IMR-90 (cell line): ENCODE data around the gene XPO4. TPM values are rescaled to one million over a fixed set of nuclear protein-coding genes. Genes with fewer than 3 reads are reported as not detected.

Experiments used
- ATAC-seq: fragments of 200-7000 bp; cut with Tn5 transposase; 2 replicates; pipeline ENCODE4 v1.9.1; 2020; ENCODE audit warnings: low read depth, mild to moderate bottlenecking, moderate library complexity
- BruUV-seq: library from RNA; stranded (reverse); fragments of 400-500 nt; replicated peaks from 2 replicates; lab custom pipeline; 2021; lab: Mats Ljungman, UMichigan
- CTCF ChIA-PET: fragments of 300-600 bp; formaldehyde crosslinking; extraction: SDS; loops from one replicate; lab custom pipeline; 2021; ENCODE audit warnings: antibody characterized with exemption; lab: Yijun Ruan, JAX
- POLR2A ChIA-PET: fragments of 300-600 bp; sonication (Branson Sonifier 250); formaldehyde crosslinking; loops from one replicate; lab custom pipeline; 2022; ENCODE audit warnings: antibody characterized with exemption; ENCODE audit not compliant: unreplicated experiment; lab: Charles Lee
- DNase-seq: peaks from one replicate; pipeline ENCODE4 v3.0.0; 2013
- H2AFZ ChIP-seq: replicated peaks from 2 replicates; pipeline ENCODE3; 2013; ENCODE audit warnings: low read length, mild to moderate bottlenecking; ENCODE audit not compliant: poor library complexity
- H2AK5ac ChIP-seq: 2 replicates; pipeline ENCODE4 v1.6.1; 2013; ENCODE audit warnings: low read depth, low read length, inconsistent platforms
- H2AK9ac ChIP-seq: replicated peaks from 2 replicates; pipeline ENCODE3; 2013; ENCODE audit warnings: mild to moderate bottlenecking, low read depth, low read length, moderate library complexity; ENCODE audit not compliant: poor library complexity
- H2BK120ac ChIP-seq: 2 replicates; pipeline ENCODE4 v1.6.1; 2013; ENCODE audit warnings: low read depth, low read length, inconsistent platforms
- H2BK15ac ChIP-seq: 3 replicates; pipeline ENCODE4 v1.6.1; 2013; ENCODE audit warnings: low read depth, low read length, inconsistent platforms
- H2BK20ac ChIP-seq: 2 replicates; pipeline ENCODE4 v1.6.1; 2013; ENCODE audit warnings: low read depth, mild to moderate bottlenecking, inconsistent platforms, low read length, moderate library complexity
- H2BK5ac ChIP-seq: 2 replicates; pipeline ENCODE4 v1.6.1; 2013; ENCODE audit warnings: mild to moderate bottlenecking, low read depth, low read length, inconsistent platforms; ENCODE audit not compliant: poor library complexity, severe bottlenecking
- H3K14ac ChIP-seq: replicated peaks from 2 replicates; pipeline ENCODE4 v1.6.1; 2013; ENCODE audit warnings: low read depth, low read length, inconsistent platforms
- H3K18ac ChIP-seq: 2 replicates; pipeline ENCODE4 v1.6.1; 2013; ENCODE audit warnings: low read depth, low read length, control low read depth
- H3K23ac ChIP-seq: 2 replicates; pipeline ENCODE4 v1.6.1; 2013; ENCODE audit warnings: low read depth, low read length, inconsistent platforms
- H3K27ac ChIP-seq: 2 replicates; pipeline ENCODE4 v1.5.1; 2013; ENCODE audit warnings: mild to moderate bottlenecking, control low read depth, low read length; ENCODE audit not compliant: insufficient read depth
- H3K27me3 ChIP-seq: 2 replicates; pipeline ENCODE4 v1.6.1; 2013; ENCODE audit warnings: low read length; ENCODE audit not compliant: control insufficient read depth, insufficient read depth
- H3K36me3 ChIP-seq: 2 replicates; pipeline ENCODE4 v1.6.1; 2013; ENCODE audit warnings: low read length, mixed read lengths; ENCODE audit not compliant: control insufficient read depth, insufficient read depth
- H3K4ac ChIP-seq: 2 replicates; pipeline ENCODE4 v1.6.1; 2013; ENCODE audit warnings: low read depth, low read length, inconsistent platforms
- H3K4me1 ChIP-seq: 2 replicates; pipeline ENCODE4 v1.6.1; 2013; ENCODE audit warnings: low read length, mixed read lengths; ENCODE audit not compliant: control insufficient read depth, insufficient read depth
- H3K4me2 ChIP-seq: 2 replicates; pipeline ENCODE4 v1.6.1; 2013; ENCODE audit warnings: low read depth, mild to moderate bottlenecking, control low read depth, low read length, moderate library complexity
- H3K4me3 ChIP-seq: 2 replicates; pipeline ENCODE4 v1.5.1; 2013; ENCODE audit warnings: low read depth, mild to moderate bottlenecking, control low read depth, low read length, moderate library complexity; ENCODE audit not compliant: insufficient read depth
- H3K56ac ChIP-seq: 2 replicates; pipeline ENCODE4 v1.6.1; 2013; ENCODE audit warnings: low read length, inconsistent platforms; ENCODE audit not compliant: insufficient read depth; ENCODE audit errors: extremely low read depth
- H3K79me1 ChIP-seq, 2 experiments: 2 replicates each; pipeline ENCODE4 v1.6.1; 2013; ENCODE audit warnings: low read length in 2 of 2, inconsistent platforms in 1 of 2, low read depth in 1 of 2
- H3K9ac ChIP-seq: 2 replicates; pipeline ENCODE4 v1.6.1; 2013; ENCODE audit warnings: low read depth, low read length, control low read depth
- H3K9me1 ChIP-seq: 2 replicates; pipeline ENCODE4 v1.6.1; 2013; ENCODE audit warnings: low read length, inconsistent platforms; ENCODE audit not compliant: insufficient read depth
- H3K9me3 ChIP-seq: 2 replicates; pipeline ENCODE4 v1.6.1; 2013; ENCODE audit warnings: low read length; ENCODE audit not compliant: control insufficient read depth, insufficient read depth
- H4K20me1 ChIP-seq: 2 replicates; pipeline ENCODE4 v1.6.1; 2013; ENCODE audit warnings: low read length, inconsistent platforms; ENCODE audit not compliant: insufficient read depth
- H4K5ac ChIP-seq: 2 replicates; pipeline ENCODE4 v1.6.1; 2013; ENCODE audit warnings: mild to moderate bottlenecking, low read depth, low read length, control low read depth
- H4K8ac ChIP-seq, 2 experiments: 2 replicates each; pipeline ENCODE4 v1.6.1; 2013; ENCODE audit warnings: low read depth in 2 of 2, low read length in 2 of 2, control low read depth in 1 of 2, inconsistent platforms in 1 of 2
- H4K91ac ChIP-seq: 2 replicates; pipeline ENCODE4 v1.6.1; 2013; ENCODE audit warnings: low read depth, low read length, inconsistent platforms; ENCODE audit not compliant: insufficient read depth
- BHLHE40 ChIP-seq: fragments of 150-350 bp; IDR thresholded peaks from 2 replicates; pipeline ENCODE4 v1.6.1; 2016; ENCODE audit warnings: mild to moderate bottlenecking, low read depth, low read length
- CEBPB ChIP-seq: IDR thresholded peaks from 2 replicates; pipeline ENCODE4 v1.6.1; 2012; ENCODE audit warnings: low read depth, low read length, improper control_type of control experiment
- CHD1 ChIP-seq: IDR thresholded peaks from 2 replicates; pipeline ENCODE4 v1.6.1; 2012; ENCODE audit warnings: low read depth, low read length, improper control_type of control experiment
- FOS ChIP-seq: fragments of 150-350 bp; IDR thresholded peaks from 2 replicates; pipeline ENCODE4 v1.6.1; 2016; ENCODE audit warnings: low read depth, low read length
- MAFK ChIP-seq: IDR thresholded peaks from 2 replicates; pipeline ENCODE4 v1.6.1; 2012; ENCODE audit warnings: low read depth, low read length, improper control_type of control experiment
- MAZ ChIP-seq: IDR thresholded peaks from 2 replicates; pipeline ENCODE4 v1.6.1; 2012; ENCODE audit warnings: low read depth, mild to moderate bottlenecking, low read length, improper control_type of control experiment, moderate library complexity, borderline replicate concordance
- MXI1 ChIP-seq: IDR thresholded peaks from 2 replicates; pipeline ENCODE4 v1.6.1; 2012; ENCODE audit warnings: low read depth, mild to moderate bottlenecking, low read length, moderate library complexity, borderline replicate concordance
- NFE2L2 ChIP-seq: fragments of 150-350 bp; IDR thresholded peaks from 2 replicates; pipeline ENCODE4 v1.6.1; 2016; ENCODE audit warnings: low read depth, mild to moderate bottlenecking, low read length
- POLR2A ChIP-seq: IDR thresholded peaks from 2 replicates; pipeline ENCODE4 v1.6.1; 2012; ENCODE audit warnings: mild to moderate bottlenecking, low read depth, low read length
- RAD21 ChIP-seq: IDR thresholded peaks from 2 replicates; pipeline ENCODE4 v1.6.1; 2012; ENCODE audit warnings: low read length, improper control_type of control experiment
- RCOR1 ChIP-seq: IDR thresholded peaks from 2 replicates; pipeline ENCODE4 v1.6.1; 2012; ENCODE audit warnings: mild to moderate bottlenecking, low read length, improper control_type of control experiment; ENCODE audit not compliant: insufficient replicate concordance
- RFX5 ChIP-seq: IDR thresholded peaks from 2 replicates; pipeline ENCODE4 v1.8.0; 2012; ENCODE audit warnings: low read depth, mild to moderate bottlenecking, low read length, moderate library complexity
- SMC3 ChIP-seq: fragments of 150-350 bp; IDR thresholded peaks from 2 replicates; pipeline ENCODE4 v1.6.1; 2016; ENCODE audit warnings: low read depth, mild to moderate bottlenecking, antibody characterized with exemption, low read length, moderate library complexity
- WGBS, 2 experiments: methylation state at CpG; one replicate each; pipeline versions ENCODE4 v1.1.5 to v1.1.7; 2013; ENCODE audit warnings: missing lambda C conversion rate in 2 of 2; ENCODE audit not compliant: insufficient read length in 1 of 2; ENCODE audit errors: extremely low coverage in 2 of 2; 5-methylcytosine and 5-hydroxymethylcytosine counted together
- dilution Hi-C: fragments of 300-500 bp; cut with HindIII; formaldehyde crosslinking; loops from one replicate; pipeline ENCODE4 v1.14.3; 2018; ENCODE audit warnings: low sequenced_read_pairs; ENCODE audit not compliant: unreplicated experiment
- in situ Hi-C: fragments of 300-500 bp; cut with MboI; formaldehyde crosslinking; loops from 3 replicates; pipeline ENCODE4 v1.14.3; 2019; ENCODE audit warnings: low sequenced_read_pairs, inconsistent platforms, mixed read lengths
- intact Hi-C: fragments of 100-400 bp; cut with micrococcal nuclease; formaldehyde crosslinking; loops from 2 replicates; pipeline ENCODE4 v1.10.0; 2022
- polyA plus RNA-seq, 3 experiments: library from polyadenylated mRNA; depleted of rRNA; stranded (reverse); fragments of >200 nt; gene quantifications; 2 replicates each; pipeline ENCODE4 v1.2.3, GENCODE V29; 2012; ENCODE audit warnings: low replicate concordance in 1 of 3
- total RNA-seq: library from RNA; depleted of rRNA; stranded (reverse); fragments of >200 nt; gene quantifications from 2 replicates; pipeline ENCODE4 v1.2.3, GENCODE V29; 2012
- TF ChIP-seq, protein P1 (sequence below): fragments of 150-350 bp; IDR thresholded peaks from 2 replicates; pipeline ENCODE4 v1.6.1; 2017; ENCODE audit warnings: mild to moderate bottlenecking, antibody characterized with exemption, low read length, low read depth
- TF ChIP-seq, protein P2 (sequence below): conservative IDR thresholded peaks from 2 replicates; pipeline ENCODE4 v1.5.1; 2012; ENCODE audit warnings: mild to moderate bottlenecking, low read depth, low read length, improper control_type of control experiment
- TF ChIP-seq, protein P3 (sequence below): fragments of 150-350 bp; IDR thresholded peaks from 2 replicates; pipeline ENCODE4 v1.6.1; 2016; ENCODE audit warnings: low read depth, mild to moderate bottlenecking, low read length, moderate library complexity, borderline replicate concordance

Gene XPO4
- total and polyA plus RNA-seq, 2 of the 4 experiments (the other 2 are of a cell fraction) = 5.0 to 21.1 TPM

DNA sequence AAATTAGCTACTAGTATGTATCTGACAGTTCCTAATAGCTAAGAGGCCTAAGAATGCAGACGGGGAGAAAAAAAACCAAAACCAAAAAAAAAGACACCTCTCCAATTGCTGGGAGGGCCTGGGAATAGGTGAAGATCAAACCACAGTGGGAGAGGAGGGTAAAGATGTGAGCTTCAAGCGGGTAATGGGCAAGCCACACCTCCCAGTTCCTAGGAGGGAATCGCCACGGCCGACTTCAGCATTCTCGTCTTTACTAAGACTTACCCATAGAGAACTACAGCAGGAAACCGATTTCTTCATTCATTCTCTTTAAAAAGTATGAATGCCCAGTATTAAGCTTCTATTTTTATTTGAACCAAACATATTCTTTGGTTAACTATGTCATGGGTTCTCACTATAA is 123.1 kb downstream of the XPO4 start:
- Histone ChIP-seq H3K4me2 (no peak overlapping the region), H3K27ac (no peak overlapping the region), H3K4me1 (no peaks in the 10 kb centered on the region), H3K4me3 (no peak overlapping the region), H4K8ac (no peak overlapping the region), H3K14ac (no peak overlapping the region), H4K91ac (no peak overlapping the region), H4K20me1 (no peaks in the 10 kb centered on the region), H3K23ac (no peak overlapping the region), H3K27me3 (no peaks in the 10 kb centered on the region), H4K5ac (no peak overlapping the region), H2AK5ac (no peak overlapping the region), H3K9ac (no peak overlapping the region), H3K36me3 (peaks cover 7% of the 10 kb centered on the region), H2AFZ (no peak overlapping the region), H3K4ac (no peak overlapping the region), H2BK120ac (no peak overlapping the region), H3K56ac (no peak overlapping the region), H3K79me1 (no peaks in the 10 kb centered on the region; a peak in 1 of 4 replicates), H2BK5ac (no peak overlapping the region), H2AK9ac (no peak overlapping the region), H2BK20ac (no peak overlapping the region), H3K9me3 (no peaks in the 10 kb centered on the region), H2BK15ac (no peak overlapping the region), H3K9me1 (no peaks in the 10 kb centered on the region), H3K18ac (no peak overlapping the region)
- ChIA-PET CTCF (interaction anchor here (0.9 kb wide), 1 partner anchor 56 kb away, joined by 3 read pairs; no protein-coding TSS in a partner anchor), POLR2A (interaction anchor here (0.6 kb wide), 1 partner anchor 815 kb away, joined by 3 read pairs; no protein-coding TSS in a partner anchor)
- no TSS peak for BruUV-seq
- intact Hi-C loops (no loop called here), dilution Hi-C loops (no loop called here), in situ Hi-C loops (no loop called here)
- ATAC-seq (no peak), DNase-seq (no peak)
- WGBS, 2 experiments = no CpG with 5 or more reads among the region's 7 CpGs
- no peak for TF ChIP-seq BHLHE40
- no peak for TF ChIP-seq RFX5
- no peak for TF ChIP-seq SMC3
- TF ChIP-seq, protein P1, sequence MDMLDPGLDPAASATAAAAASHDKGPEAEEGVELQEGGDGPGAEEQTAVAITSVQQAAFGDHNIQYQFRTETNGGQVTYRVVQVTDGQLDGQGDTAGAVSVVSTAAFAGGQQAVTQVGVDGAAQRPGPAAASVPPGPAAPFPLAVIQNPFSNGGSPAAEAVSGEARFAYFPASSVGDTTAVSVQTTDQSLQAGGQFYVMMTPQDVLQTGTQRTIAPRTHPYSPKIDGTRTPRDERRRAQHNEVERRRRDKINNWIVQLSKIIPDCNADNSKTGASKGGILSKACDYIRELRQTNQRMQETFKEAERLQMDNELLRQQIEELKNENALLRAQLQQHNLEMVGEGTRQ = no peak
- TF ChIP-seq CEBPB = no peak
- TF ChIP-seq MAFK = no peak
- no peak for TF ChIP-seq RCOR1
- TF ChIP-seq, protein P2, sequence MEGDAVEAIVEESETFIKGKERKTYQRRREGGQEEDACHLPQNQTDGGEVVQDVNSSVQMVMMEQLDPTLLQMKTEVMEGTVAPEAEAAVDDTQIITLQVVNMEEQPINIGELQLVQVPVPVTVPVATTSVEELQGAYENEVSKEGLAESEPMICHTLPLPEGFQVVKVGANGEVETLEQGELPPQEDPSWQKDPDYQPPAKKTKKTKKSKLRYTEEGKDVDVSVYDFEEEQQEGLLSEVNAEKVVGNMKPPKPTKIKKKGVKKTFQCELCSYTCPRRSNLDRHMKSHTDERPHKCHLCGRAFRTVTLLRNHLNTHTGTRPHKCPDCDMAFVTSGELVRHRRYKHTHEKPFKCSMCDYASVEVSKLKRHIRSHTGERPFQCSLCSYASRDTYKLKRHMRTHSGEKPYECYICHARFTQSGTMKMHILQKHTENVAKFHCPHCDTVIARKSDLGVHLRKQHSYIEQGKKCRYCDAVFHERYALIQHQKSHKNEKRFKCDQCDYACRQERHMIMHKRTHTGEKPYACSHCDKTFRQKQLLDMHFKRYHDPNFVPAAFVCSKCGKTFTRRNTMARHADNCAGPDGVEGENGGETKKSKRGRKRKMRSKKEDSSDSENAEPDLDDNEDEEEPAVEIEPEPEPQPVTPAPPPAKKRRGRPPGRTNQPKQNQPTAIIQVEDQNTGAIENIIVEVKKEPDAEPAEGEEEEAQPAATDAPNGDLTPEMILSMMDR = no peak
- no peak for TF ChIP-seq CHD1
- TF ChIP-seq MAZ = no peak
- no peak for TF ChIP-seq RAD21
- TF ChIP-seq, protein P3, sequence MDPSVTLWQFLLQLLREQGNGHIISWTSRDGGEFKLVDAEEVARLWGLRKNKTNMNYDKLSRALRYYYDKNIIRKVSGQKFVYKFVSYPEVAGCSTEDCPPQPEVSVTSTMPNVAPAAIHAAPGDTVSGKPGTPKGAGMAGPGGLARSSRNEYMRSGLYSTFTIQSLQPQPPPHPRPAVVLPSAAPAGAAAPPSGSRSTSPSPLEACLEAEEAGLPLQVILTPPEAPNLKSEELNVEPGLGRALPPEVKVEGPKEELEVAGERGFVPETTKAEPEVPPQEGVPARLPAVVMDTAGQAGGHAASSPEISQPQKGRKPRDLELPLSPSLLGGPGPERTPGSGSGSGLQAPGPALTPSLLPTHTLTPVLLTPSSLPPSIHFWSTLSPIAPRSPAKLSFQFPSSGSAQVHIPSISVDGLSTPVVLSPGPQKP = no peak
- TF ChIP-seq POLR2A = no peak
- no peak for TF ChIP-seq NFE2L2
- TF ChIP-seq MXI1 = no peak
- no peak for TF ChIP-seq FOS
